Vagina (tissue), 2 donors: ENCODE data around the gene DAB1. TPM values are rescaled to one million over a fixed set of nuclear protein-coding genes. Genes with fewer than 3 reads are reported as not detected.

Experiments used
- DNase-seq, 2 donors: peaks; one replicate each; pipeline ENCODE4 v3.0.0-alpha.2; 2017; ENCODE audit errors: extremely low spot score in 2 of 2
- H3K27ac ChIP-seq: fragments of 200-600 bp; sonication (generic); one replicate; pipeline ENCODE4 v1.5.1; 2019
- H3K27me3 ChIP-seq: fragments of 200-600 bp; sonication (generic); one replicate; pipeline ENCODE4 v1.5.1; 2019
- H3K36me3 ChIP-seq, 2 donors: fragments of 200-600 bp; sonication (generic); one replicate each; pipeline ENCODE4 v1.5.1; 2017 to 2019
- H3K4me1 ChIP-seq: fragments of 200-600 bp; sonication (generic); one replicate; pipeline ENCODE4 v1.5.1; 2019
- H3K4me3 ChIP-seq, 2 donors: fragments of 200-600 bp; sonication (generic); 1 replicate in 1 of 2; 2 replicates in 1 of 2; pipeline ENCODE4 v1.5.1; 2016 to 2019
- H3K9me3 ChIP-seq: fragments of 200-600 bp; sonication (generic); one replicate; pipeline ENCODE4 v1.5.1; 2019
- POLR2A ChIP-seq, 2 donors: fragments of 450-650 bp; IDR thresholded peaks; one replicate each; pipeline ENCODE4 v1.6.1; 2017; ENCODE audit warnings: antibody characterized with exemption in 2 of 2, mild to moderate bottlenecking in 2 of 2, moderate library complexity in 2 of 2
- POLR2AphosphoS5 ChIP-seq, 2 donors: sonication (generic); formaldehyde crosslinking; IDR thresholded peaks; one replicate each; pipeline ENCODE4 v1.9.0; 2017; ENCODE audit warnings: antibody characterized with exemption in 2 of 2, mild to moderate bottlenecking in 2 of 2, low read depth in 1 of 2; ENCODE audit not compliant: insufficient read depth in 1 of 2
- intact Hi-C: fragments of 100-400 bp; cut with DNase I; formaldehyde crosslinking; loops from one replicate; pipeline ENCODE4 v1.15.1; 2023
- total RNA-seq: library from RNA; depleted of rRNA; stranded (reverse); fragments of >200 nt; gene quantifications from one replicate; pipeline ENCODE4 v1.2.3, GENCODE V29; 2016
- TF ChIP-seq, protein P1 (sequence below), 3 experiments: fragments of 450-650 bp in 2 of 3; fragments of 200-600 bp in 1 of 3; sonication (generic) in 1 of 3; IDR thresholded peaks; one replicate each; pipeline ENCODE4 v1.5.1; 2017 to 2019; ENCODE audit warnings: antibody characterized with exemption in 3 of 3, mild to moderate bottlenecking in 2 of 3, moderate library complexity in 2 of 3

DAB1 gene
- total RNA-seq, 1 donor from 2014 or later = 0.25 TPM

DNA sequence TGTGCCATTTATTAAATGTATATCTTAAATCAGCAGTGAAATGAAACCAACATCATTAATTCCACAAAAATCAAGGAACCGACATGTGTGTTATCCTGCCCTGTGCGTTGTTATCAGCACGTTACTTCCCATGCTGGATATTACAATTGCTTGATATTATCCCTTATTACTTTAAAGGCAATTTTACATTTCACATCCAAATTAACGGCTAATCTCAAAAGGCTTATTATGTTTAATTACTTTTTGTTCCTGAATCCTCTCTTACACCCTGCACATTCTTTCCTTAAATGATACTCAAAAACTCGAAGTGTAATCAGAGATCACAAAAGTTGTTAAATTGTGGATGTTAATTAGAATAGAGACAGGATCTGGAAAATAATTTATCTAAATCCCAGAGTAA is 167.9 kb downstream of the DAB1 start:
- Histone ChIP-seq H3K36me3 (no peaks in the 10 kb centered on the region), H3K4me1 (no peaks in the 10 kb centered on the region), H3K9me3 (no peaks in the 10 kb centered on the region), H3K4me3 (no peak overlapping the region), H3K27ac (no peak overlapping the region), H3K27me3 (no peaks in the 10 kb centered on the region)
- TF ChIP-seq POLR2A (IDR thresholded peaks at IDR 0.05) (no peak), POLR2AphosphoS5 (IDR thresholded peaks at IDR 0.05; ENCODE audit: insufficient read depth in 1 of 2, low read depth in 1 of 2) (no peak)
- TF ChIP-seq, protein P1, sequence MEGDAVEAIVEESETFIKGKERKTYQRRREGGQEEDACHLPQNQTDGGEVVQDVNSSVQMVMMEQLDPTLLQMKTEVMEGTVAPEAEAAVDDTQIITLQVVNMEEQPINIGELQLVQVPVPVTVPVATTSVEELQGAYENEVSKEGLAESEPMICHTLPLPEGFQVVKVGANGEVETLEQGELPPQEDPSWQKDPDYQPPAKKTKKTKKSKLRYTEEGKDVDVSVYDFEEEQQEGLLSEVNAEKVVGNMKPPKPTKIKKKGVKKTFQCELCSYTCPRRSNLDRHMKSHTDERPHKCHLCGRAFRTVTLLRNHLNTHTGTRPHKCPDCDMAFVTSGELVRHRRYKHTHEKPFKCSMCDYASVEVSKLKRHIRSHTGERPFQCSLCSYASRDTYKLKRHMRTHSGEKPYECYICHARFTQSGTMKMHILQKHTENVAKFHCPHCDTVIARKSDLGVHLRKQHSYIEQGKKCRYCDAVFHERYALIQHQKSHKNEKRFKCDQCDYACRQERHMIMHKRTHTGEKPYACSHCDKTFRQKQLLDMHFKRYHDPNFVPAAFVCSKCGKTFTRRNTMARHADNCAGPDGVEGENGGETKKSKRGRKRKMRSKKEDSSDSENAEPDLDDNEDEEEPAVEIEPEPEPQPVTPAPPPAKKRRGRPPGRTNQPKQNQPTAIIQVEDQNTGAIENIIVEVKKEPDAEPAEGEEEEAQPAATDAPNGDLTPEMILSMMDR (IDR thresholded peaks at IDR 0.05) = no peak
- no peak for DNase-seq
- intact Hi-C loops = no loop called here

DNA sequence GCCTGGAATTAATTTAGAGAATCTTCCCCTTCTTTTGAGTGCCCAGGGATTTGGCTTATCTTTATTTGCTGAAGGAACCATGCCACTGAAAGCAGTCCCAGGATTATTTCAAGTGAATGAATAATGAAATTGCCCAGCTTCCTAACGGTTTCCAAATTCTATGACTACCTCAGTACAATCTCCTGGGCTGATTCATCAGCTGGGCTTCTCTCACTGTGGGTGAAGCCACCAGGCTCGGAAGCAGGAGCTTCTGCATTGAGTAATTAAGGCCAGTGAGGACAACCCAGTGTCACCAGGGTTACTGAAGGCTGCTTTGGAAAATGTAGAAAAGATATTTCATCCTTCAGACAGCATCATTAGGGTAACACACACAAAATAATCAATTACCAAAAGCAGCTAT is 169.8 kb downstream of the DAB1 start:
- H3K27ac ChIP-seq = no peak overlapping the region
- intact Hi-C loops = no loop called here
- DNase-seq = no peak

DNA sequence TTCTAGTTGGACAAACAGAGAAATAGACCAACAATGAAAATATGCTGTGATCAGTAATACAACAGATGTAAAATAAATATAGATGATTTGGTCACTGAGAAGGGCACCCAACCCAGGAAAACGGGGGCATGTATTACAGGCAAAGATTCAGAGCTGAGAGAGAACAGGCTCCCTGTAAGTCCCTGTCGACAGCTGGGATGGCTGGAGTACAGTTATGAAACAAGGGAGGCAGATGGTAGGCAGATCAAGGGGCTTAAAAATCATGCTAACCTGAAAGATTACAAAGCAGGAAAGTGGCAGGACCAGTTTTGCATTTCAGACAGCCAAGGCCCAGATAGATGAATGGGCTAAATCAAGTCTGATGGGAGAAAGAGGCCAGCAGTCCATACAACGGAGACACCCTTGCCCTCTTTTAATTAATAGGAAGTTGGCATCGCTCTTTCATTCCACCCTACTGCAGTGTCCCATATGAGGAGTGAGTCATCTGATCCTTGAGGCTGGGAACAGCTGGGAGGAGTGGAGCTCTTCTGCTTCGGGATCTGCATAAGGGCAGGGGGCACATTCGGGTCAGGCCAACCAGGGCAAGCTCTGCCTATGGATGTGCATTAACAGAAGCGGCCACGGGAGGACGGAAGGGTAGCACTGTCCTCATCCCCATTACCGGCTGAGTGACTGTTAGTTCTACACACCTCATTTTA is 171.1 kb downstream of the DAB1 start:
- no peak overlapping the region for H3K27ac ChIP-seq

More for the DNA sequence above, 169.8 kb downstream of the DAB1 start:
- TF ChIP-seq POLR2A (IDR thresholded peaks at IDR 0.05) (no peak), POLR2AphosphoS5 (IDR thresholded peaks at IDR 0.05; ENCODE audit: insufficient read depth in 1 of 2, low read depth in 1 of 2) (no peak)
- TF ChIP-seq, protein P1 (IDR thresholded peaks at IDR 0.05) = no peak
- no peaks in the 10 kb centered on the region for H3K36me3 ChIP-seq
- no peaks in the 10 kb centered on the region for H3K9me3 ChIP-seq
- H3K4me1 ChIP-seq = peaks cover 1% of the 10 kb centered on the region
- H3K27me3 ChIP-seq = no peaks in the 10 kb centered on the region
- no peak overlapping the region for H3K4me3 ChIP-seq

DNA sequence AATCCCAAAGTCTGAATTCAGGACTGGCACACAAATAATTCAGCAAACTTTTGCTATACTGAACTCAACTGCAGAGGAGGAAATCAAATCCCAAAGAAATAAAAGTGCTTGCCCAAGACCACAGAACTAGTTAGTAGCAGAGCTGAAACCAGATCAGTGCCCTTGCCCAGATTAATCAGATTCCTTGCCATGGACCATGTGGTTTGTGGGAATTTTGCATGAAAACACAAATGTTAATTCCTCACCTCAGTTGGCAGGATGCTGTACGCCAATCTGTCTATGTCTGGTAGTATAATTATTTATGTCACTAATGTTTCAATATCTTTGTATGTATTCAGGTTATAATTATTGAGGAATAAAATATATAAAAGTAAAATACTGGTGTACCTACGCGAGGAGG is 173.8 kb downstream of the DAB1 start:
- Histone ChIP-seq H3K9me3 (no peaks in the 10 kb centered on the region), H3K4me3 (no peak overlapping the region), H3K27ac (no peak overlapping the region), H3K36me3 (no peaks in the 10 kb centered on the region), H3K27me3 (no peaks in the 10 kb centered on the region), H3K4me1 (peaks cover 5% of the 10 kb centered on the region)
- intact Hi-C loops = no loop called here
- TF ChIP-seq, protein P1 (IDR thresholded peaks at IDR 0.05) = no peak
- TF ChIP-seq POLR2A (IDR thresholded peaks at IDR 0.05) (no peak), POLR2AphosphoS5 (IDR thresholded peaks at IDR 0.05; ENCODE audit: insufficient read depth in 1 of 2, low read depth in 1 of 2) (no peak)
- DNase-seq = no peak

More for the DNA sequence above, 171.1 kb downstream of the DAB1 start:
- no peak for DNase-seq
- Histone ChIP-seq H3K4me1 (peaks cover 5% of the 10 kb centered on the region), H3K36me3 (no peaks in the 10 kb centered on the region), H3K9me3 (no peaks in the 10 kb centered on the region), H3K27me3 (no peaks in the 10 kb centered on the region), H3K4me3 (no peak overlapping the region)
- TF ChIP-seq, protein P1 (IDR thresholded peaks at IDR 0.05) = no peak
- TF ChIP-seq POLR2AphosphoS5 (IDR thresholded peaks at IDR 0.05; ENCODE audit: insufficient read depth in 1 of 2, low read depth in 1 of 2) (no peak), POLR2A (IDR thresholded peaks at IDR 0.05) (no peak)
- intact Hi-C loops = no loop called here

DNA sequence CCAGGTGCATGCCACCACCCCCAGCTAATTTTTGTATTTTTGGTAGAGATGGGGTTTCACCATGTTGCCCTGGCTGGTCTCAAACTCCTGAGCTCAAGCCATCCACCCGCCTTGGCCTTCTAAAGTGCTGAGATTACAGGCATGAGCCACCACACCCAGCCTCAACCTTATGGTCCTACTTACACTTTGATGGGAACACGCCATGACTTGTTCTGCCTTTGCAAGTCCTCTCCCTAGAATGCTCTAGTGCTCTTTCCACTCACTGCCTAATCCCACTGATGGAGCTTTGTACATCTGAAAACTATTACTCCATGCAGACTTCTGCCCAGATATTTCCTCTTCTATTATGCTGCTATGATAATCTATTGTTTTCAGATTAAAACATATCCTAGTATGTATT is 174.3 kb downstream of the DAB1 start:
- no peaks in the 10 kb centered on the region for H3K36me3 ChIP-seq
- intact Hi-C loops = no loop called here
- no peak for DNase-seq
- H3K4me3 ChIP-seq = no peak overlapping the region
- no peaks in the 10 kb centered on the region for H3K9me3 ChIP-seq
- no peaks in the 10 kb centered on the region for H3K27me3 ChIP-seq
- TF ChIP-seq POLR2A (IDR thresholded peaks at IDR 0.05) = no peak
- TF ChIP-seq, protein P1 (IDR thresholded peaks at IDR 0.05) = no peak
- TF ChIP-seq POLR2AphosphoS5 (IDR thresholded peaks at IDR 0.05; ENCODE audit: insufficient read depth in 1 of 2, low read depth in 1 of 2) = peak in 1 of 2 donors; percentile 23
- H3K4me1 ChIP-seq = peaks cover 5% of the 10 kb centered on the region
- no peak overlapping the region for H3K27ac ChIP-seq
